Body of pancreas (tissue), 4 donors: ENCODE results near the gene THOC5.

Experiments used
- POLR2A ChIP-seq, 3 donors: fragments of 450-650 bp; IDR thresholded peaks; one replicate each; pipeline ENCODE4 v1.6.1; 2016; ENCODE audit warnings: antibody characterized with exemption in 3 of 3, mild to moderate bottlenecking in 2 of 3
- TF ChIP-seq, protein P1 (sequence below), 7 experiments: fragments of 450-650 bp in 4 of 7; fragments of 200-600 bp in 3 of 7; sonication (generic) in 3 of 7; IDR thresholded peaks; one replicate each; pipeline ENCODE4 v1.5.1; 2016 to 2019; ENCODE audit warnings: antibody characterized with exemption in 7 of 7

- no peak for TF ChIP-seq POLR2A (IDR thresholded peaks at IDR 0.05)
- TF ChIP-seq, protein P1, sequence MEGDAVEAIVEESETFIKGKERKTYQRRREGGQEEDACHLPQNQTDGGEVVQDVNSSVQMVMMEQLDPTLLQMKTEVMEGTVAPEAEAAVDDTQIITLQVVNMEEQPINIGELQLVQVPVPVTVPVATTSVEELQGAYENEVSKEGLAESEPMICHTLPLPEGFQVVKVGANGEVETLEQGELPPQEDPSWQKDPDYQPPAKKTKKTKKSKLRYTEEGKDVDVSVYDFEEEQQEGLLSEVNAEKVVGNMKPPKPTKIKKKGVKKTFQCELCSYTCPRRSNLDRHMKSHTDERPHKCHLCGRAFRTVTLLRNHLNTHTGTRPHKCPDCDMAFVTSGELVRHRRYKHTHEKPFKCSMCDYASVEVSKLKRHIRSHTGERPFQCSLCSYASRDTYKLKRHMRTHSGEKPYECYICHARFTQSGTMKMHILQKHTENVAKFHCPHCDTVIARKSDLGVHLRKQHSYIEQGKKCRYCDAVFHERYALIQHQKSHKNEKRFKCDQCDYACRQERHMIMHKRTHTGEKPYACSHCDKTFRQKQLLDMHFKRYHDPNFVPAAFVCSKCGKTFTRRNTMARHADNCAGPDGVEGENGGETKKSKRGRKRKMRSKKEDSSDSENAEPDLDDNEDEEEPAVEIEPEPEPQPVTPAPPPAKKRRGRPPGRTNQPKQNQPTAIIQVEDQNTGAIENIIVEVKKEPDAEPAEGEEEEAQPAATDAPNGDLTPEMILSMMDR (IDR thresholded peaks at IDR 0.05): no peak
Measured at GRCh38 chr22:29485448-29485847, 68.1 kb downstream of the THOC5 start.
